Tongue (tissue), 2 donors: Measurements from ENCODE around the gene HM13. TPM values are rescaled to one million over a fixed set of nuclear protein-coding genes. Genes with fewer than 3 reads are reported as not detected.
A peak's percentile ranks its signal among the peaks of the same experiment; 100 is the strongest.
"Not testable (repeated sequence)": the region's sequence is repeated elsewhere in the genome, so short reads cannot be mapped to it uniquely, and the experiment has no call there.

Experiments used
- DNase-seq: peaks from one replicate; pipeline ENCODE4 v3.0.0-alpha.2; 2015
- total RNA-seq: library from RNA; depleted of rRNA; stranded (reverse); fragments of >200 nt; gene quantifications from one replicate; pipeline ENCODE4 v1.2.3, GENCODE V29; 2014

HM13 gene
- total RNA-seq, 1 donor from 2014 or later, result 44.3 TPM

- no peak for DNase-seq
Observed at GRCh38 chr20:31568041-31568731, 53.9 kb downstream of the HM13 start.

GRCh38 chr20:31568773-31569162, 54.5 kb downstream of the HM13 start:
- no peak for DNase-seq

GRCh38 chr20:31569163-31570020, 55.1 kb downstream of the HM13 start:
- DNase-seq, result peak; percentile 76

GRCh38 chr20:31570021-31570463, 55.8 kb downstream of the HM13 start:
- no peak for DNase-seq

GRCh38 chr20:31570735-31571617, 56.7 kb downstream of the HM13 start:
- DNase-seq, result peak; percentile 61

- DNase-seq, result no peak
Observed at GRCh38 chr20:31572042-31572700, 57.9 kb downstream of the HM13 start.

- DNase-seq, result peak; percentile 97
Observed at GRCh38 chr20:31572701-31573554, 58.7 kb downstream of the HM13 start.

GRCh38 chr20:31573555-31574321, 59.5 kb downstream of the HM13 start:
- DNase-seq, result peak; percentile 37

- not testable (repeated sequence) for DNase-seq
Observed at GRCh38 chr20:31574986-31575385, 60.7 kb downstream of the HM13 start.

- no peak for DNase-seq
Observed at GRCh38 chr20:31576751-31577150, 62.5 kb downstream of the HM13 start.

GRCh38 chr20:31577194-31577593, 63.0 kb downstream of the HM13 start:
- no peak for DNase-seq

GRCh38 chr20:31578448-31579138, 64.4 kb downstream of the HM13 start:
- no peak for DNase-seq

GRCh38 chr20:31579245-31579644, 65.0 kb downstream of the HM13 start:
- no peak for DNase-seq

- not testable (repeated sequence) for DNase-seq
Observed at GRCh38 chr20:31579941-31580651, 65.9 kb downstream of the HM13 start.

GRCh38 chr20:31580706-31581105, 66.5 kb downstream of the HM13 start:
- no peak for DNase-seq

- no peak for DNase-seq
Observed at GRCh38 chr20:31581391-31581790, 67.1 kb downstream of the HM13 start.

GRCh38 chr20:31587545-31588389, 73.5 kb downstream of the HM13 start:
- peak; percentile 54 for DNase-seq

- DNase-seq, result no peak
Observed at GRCh38 chr20:31590717-31591225, 76.5 kb downstream of the HM13 start.
